Endothelial cell of umbilical vein (primary cell): Measurements from ENCODE around the gene MYBBP1A. TPM values are rescaled to one million over a fixed set of nuclear protein-coding genes. Genes with fewer than 3 reads are reported as not detected.
"Not testable (repeated sequence)": the region's sequence is repeated elsewhere in the genome, so short reads cannot be mapped to it uniquely, and the experiment has no call there.

Experiments
- BruUV-seq: library from RNA; stranded (reverse); fragments of 400-500 nt; replicated peaks from 2 replicates; lab custom pipeline; 2021; lab: Mats Ljungman, UMichigan
- CTCF ChIA-PET: fragments of 300-600, 350-600 bp; sonication (Branson Sonifier 250); formaldehyde crosslinking; loops from one replicate; lab custom pipeline; 2021; ENCODE audit warnings: antibody characterized with exemption, inconsistent platforms; lab: Charles Lee
- POLR2A ChIA-PET: fragments of 300-600, 350-600 bp; sonication (Branson Sonifier 250); formaldehyde crosslinking; loops from one replicate; lab custom pipeline; 2021; ENCODE audit warnings: antibody characterized with exemption, inconsistent platforms; lab: Charles Lee
- DNase-seq: peaks from one replicate; pipeline ENCODE4 v3.0.0-alpha.2; 2011; ENCODE audit warnings: low read depth, low spot score
- FAIRE-seq: peaks from 2 replicates; lab custom pipeline; 2011; peaks lifted over from hg19 to GRCh38; lab: Jason Lieb, UNC
- H2AFZ ChIP-seq: 2 replicates; pipeline ENCODE4 v1.6.0; 2012; ENCODE audit warnings: low read depth, low read length, control low read depth, inconsistent platforms
- H3K27ac ChIP-seq: 2 replicates; pipeline ENCODE4 v1.5.1; 2011; ENCODE audit warnings: low read depth, mild to moderate bottlenecking, control low read depth, low read length, moderate library complexity; ENCODE audit not compliant: insufficient read depth
- H3K27me3 ChIP-seq, 2 experiments: 2 replicates each; pipeline versions ENCODE4 v1.6.0 to v1.6.1; 2011; ENCODE audit warnings: low read length in 2 of 2, mixed read lengths in 1 of 2; ENCODE audit not compliant: control insufficient read depth in 2 of 2, insufficient read depth in 2 of 2
- H3K36me3 ChIP-seq, 2 experiments: 2 replicates in 1 of 2; 3 replicates in 1 of 2; pipeline ENCODE4 v1.5.1; 2011; ENCODE audit warnings: low read length in 2 of 2, mild to moderate bottlenecking in 1 of 2, moderate library complexity in 1 of 2; ENCODE audit not compliant: control insufficient read depth in 2 of 2, insufficient read depth in 2 of 2; ENCODE audit errors: extremely low read depth in 1 of 2
- H3K4me1 ChIP-seq: 3 replicates; pipeline ENCODE4 v1.5.1; 2011; ENCODE audit warnings: mild to moderate bottlenecking, low read length; ENCODE audit not compliant: control insufficient read depth, insufficient read depth; ENCODE audit errors: extremely low read depth
- H3K4me2 ChIP-seq: 2 replicates; pipeline ENCODE4 v1.6.1; 2011; ENCODE audit warnings: low read length, control low read depth, mixed read lengths; ENCODE audit not compliant: insufficient read depth
- H3K4me3 ChIP-seq, 3 experiments: fragments of 200-600 bp in 1 of 3; sonication (generic), shearing (Covaris generic) in 1 of 3; replicated peaks in 1 of 3; 2 replicates each; pipeline ENCODE4 v1.5.1; 2011 to 2016; ENCODE audit warnings: control low read depth in 3 of 3, low read length in 3 of 3, mild to moderate bottlenecking in 2 of 3, inconsistent platforms in 1 of 3, low read depth in 1 of 3, moderate library complexity in 1 of 3; ENCODE audit not compliant: insufficient read depth in 1 of 3
- H3K79me2 ChIP-seq: 2 replicates; pipeline ENCODE4 v1.6.0; 2012; ENCODE audit warnings: low read length, inconsistent platforms; ENCODE audit not compliant: control insufficient read depth, insufficient read depth
- H3K9ac ChIP-seq: replicated peaks from 2 replicates; pipeline ENCODE3; 2011; ENCODE audit warnings: low read length, control low read depth; ENCODE audit not compliant: insufficient read depth; ENCODE audit errors: extremely low read depth
- H3K9me1 ChIP-seq: replicated peaks from 3 replicates; pipeline ENCODE4 v1.6.0; 2011; ENCODE audit warnings: mild to moderate bottlenecking, low read length; ENCODE audit not compliant: control insufficient read depth, insufficient read depth; ENCODE audit errors: extremely low read depth
- H3K9me3 ChIP-seq: replicated peaks from 2 replicates; pipeline ENCODE4 v1.5.1; 2012; ENCODE audit warnings: low read length, inconsistent platforms; ENCODE audit not compliant: control insufficient read depth, insufficient read depth
- H4K20me1 ChIP-seq: replicated peaks from 2 replicates; pipeline ENCODE3; 2011; ENCODE audit warnings: mild to moderate bottlenecking, low read length; ENCODE audit not compliant: control insufficient read depth, insufficient read depth; ENCODE audit errors: extremely low read depth
- EZH2 ChIP-seq: IDR thresholded peaks from 2 replicates; pipeline ENCODE4 v1.6.1; 2012; ENCODE audit warnings: borderline replicate concordance, low read depth, mild to moderate bottlenecking, moderate library complexity, low read length, inconsistent platforms; ENCODE audit not compliant: severe bottlenecking
- FOS ChIP-seq: IDR thresholded peaks from 2 replicates; pipeline ENCODE4 v1.6.1; 2011; ENCODE audit warnings: mild to moderate bottlenecking, low read length, moderate library complexity, borderline replicate concordance; ENCODE audit not compliant: insufficient read depth
- GATA2 ChIP-seq: IDR thresholded peaks from 2 replicates; pipeline ENCODE4 v1.7.0; 2011; ENCODE audit warnings: low read depth, mild to moderate bottlenecking, moderate library complexity, mixed read lengths, low read length; ENCODE audit not compliant: insufficient read length, insufficient read depth
- JUN ChIP-seq: IDR thresholded peaks from 2 replicates; pipeline ENCODE4 v1.6.1; 2011; ENCODE audit warnings: borderline replicate concordance, low read depth; ENCODE audit not compliant: insufficient read length, insufficient read depth
- MYC ChIP-seq: IDR thresholded peaks from one replicate; pipeline ENCODE4 v1.6.1; 2011; ENCODE audit warnings: mild to moderate bottlenecking, low read depth, low read length
- POLR2A ChIP-seq: IDR thresholded peaks from 2 replicates; pipeline ENCODE4 v1.6.1; 2012; ENCODE audit warnings: low read depth, mild to moderate bottlenecking, control low read depth, low read length
- POLR2AphosphoS5 ChIP-seq: IDR thresholded peaks from 2 replicates; pipeline ENCODE4 v1.6.1; 2012; ENCODE audit warnings: low read depth, mild to moderate bottlenecking, control low read depth, low read length, moderate library complexity; ENCODE audit not compliant: insufficient read depth
- dilution Hi-C: fragments of 300-500 bp; cut with MboI; formaldehyde crosslinking; loops from one replicate; pipeline ENCODE4 v1.15.0; 2019; ENCODE audit warnings: low sequenced_read_pairs; ENCODE audit not compliant: extremely low pct_ligation_motif_present
- intact Hi-C: fragments of 100-400 bp; cut with micrococcal nuclease; formaldehyde crosslinking; loops from one replicate; pipeline ENCODE4 v1.10.0; 2022
- polyA plus RNA-seq, 4 experiments: library from polyadenylated mRNA; depleted of rRNA in 3 of 4; stranded (reverse) in 3 of 4; unstranded in 1 of 4; fragments of >200 nt; gene quantifications; 2 replicates each; pipeline versions ENCODE4 v1.2.1 to v1.2.3, GENCODE V29; 2011 to 2012; ENCODE audit warnings: missing spikeins in 1 of 4
- total RNA-seq: library from RNA; stranded (reverse); gene quantifications from 2 replicates; pipeline ENCODE4 v1.2.3, GENCODE V29; 2021
- TF ChIP-seq, protein P1 (sequence below), 2 donors: IDR thresholded peaks; 1 replicate in 1 of 2; 2 replicates in 1 of 2; pipeline ENCODE4 v1.5.1; 2011; ENCODE audit warnings: low read length in 2 of 2, mild to moderate bottlenecking in 2 of 2, moderate library complexity in 2 of 2, control low read depth in 1 of 2, inconsistent platforms in 1 of 2, low read depth in 1 of 2; ENCODE audit not compliant: insufficient read depth in 1 of 2; ENCODE audit errors: extremely low read depth in 1 of 2
- TF ChIP-seq, protein P2 (sequence below): IDR thresholded peaks from 2 replicates; pipeline ENCODE4 v1.6.1; 2011; ENCODE audit not compliant: insufficient read depth, insufficient read length

Gene MYBBP1A
- total and polyA plus RNA-seq, 2 donors (not counting 3 experiments of a cell fraction or from before 2014, with no cell fraction given) = 26.8 to 79.2 TPM

DNA sequence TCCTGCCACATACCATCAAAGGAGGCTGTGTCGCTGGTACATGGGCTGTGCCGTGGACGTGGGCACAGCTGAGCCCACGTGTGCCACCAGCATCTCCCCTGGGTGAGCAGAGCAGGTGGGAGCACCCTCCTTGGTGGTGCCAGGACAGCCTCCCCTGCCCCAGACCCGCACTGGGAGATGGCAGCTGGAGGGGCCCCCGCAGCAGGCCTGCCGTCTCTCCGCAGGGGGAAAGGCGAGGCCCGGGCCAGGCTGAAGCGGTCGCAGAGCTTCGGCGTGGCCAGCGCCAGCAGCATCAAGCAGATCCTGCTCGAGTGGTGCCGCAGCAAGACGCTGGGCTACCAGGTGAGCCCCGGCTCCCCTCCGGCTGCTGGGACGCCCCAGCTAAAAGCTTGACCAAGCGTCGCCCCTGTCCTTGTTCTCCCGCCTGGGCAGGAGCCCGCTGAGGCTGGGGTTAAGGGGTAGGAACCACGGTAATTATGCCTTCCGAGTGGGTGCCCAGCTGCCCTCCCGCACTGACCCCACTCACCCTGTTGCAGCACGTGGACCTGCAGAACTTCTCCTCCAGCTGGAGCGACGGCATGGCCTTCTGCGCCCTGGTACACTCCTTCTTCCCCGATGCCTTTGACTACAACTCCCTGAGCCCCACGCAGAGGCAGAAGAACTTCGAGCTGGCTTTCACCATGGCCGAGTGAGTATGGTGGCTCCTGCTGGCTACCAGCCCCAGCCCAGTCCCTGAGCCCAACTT is 41.6 kb upstream of the MYBBP1A start:
- no peak for DNase-seq
- Histone ChIP-seq H3K27ac (no peak overlapping the region), H3K9me3 (no peaks in the 10 kb centered on the region), H4K20me1 (no peaks in the 10 kb centered on the region), H3K9me1 (no peaks in the 10 kb centered on the region), H2AFZ (no peak overlapping the region), H3K4me3 (no peak overlapping the region), H3K4me2 (no peak overlapping the region), H3K36me3 (no peaks in the 10 kb centered on the region), H3K79me2 (no peaks in the 10 kb centered on the region), H3K9ac (no peak overlapping the region), H3K4me1 (no peaks in the 10 kb centered on the region), H3K27me3 (peaks cover 0 to 2% of the 10 kb centered on the region in 2 experiments)
- intact Hi-C loops = no loop called here
- FAIRE-seq = no peak
- dilution Hi-C loops = no loop called here
- TF ChIP-seq EZH2 (no peak), FOS (no peak), MYC (no peak), GATA2 (no peak), JUN (no peak), POLR2AphosphoS5 (no peak), POLR2A (no peak)
- TF ChIP-seq, protein P1, sequence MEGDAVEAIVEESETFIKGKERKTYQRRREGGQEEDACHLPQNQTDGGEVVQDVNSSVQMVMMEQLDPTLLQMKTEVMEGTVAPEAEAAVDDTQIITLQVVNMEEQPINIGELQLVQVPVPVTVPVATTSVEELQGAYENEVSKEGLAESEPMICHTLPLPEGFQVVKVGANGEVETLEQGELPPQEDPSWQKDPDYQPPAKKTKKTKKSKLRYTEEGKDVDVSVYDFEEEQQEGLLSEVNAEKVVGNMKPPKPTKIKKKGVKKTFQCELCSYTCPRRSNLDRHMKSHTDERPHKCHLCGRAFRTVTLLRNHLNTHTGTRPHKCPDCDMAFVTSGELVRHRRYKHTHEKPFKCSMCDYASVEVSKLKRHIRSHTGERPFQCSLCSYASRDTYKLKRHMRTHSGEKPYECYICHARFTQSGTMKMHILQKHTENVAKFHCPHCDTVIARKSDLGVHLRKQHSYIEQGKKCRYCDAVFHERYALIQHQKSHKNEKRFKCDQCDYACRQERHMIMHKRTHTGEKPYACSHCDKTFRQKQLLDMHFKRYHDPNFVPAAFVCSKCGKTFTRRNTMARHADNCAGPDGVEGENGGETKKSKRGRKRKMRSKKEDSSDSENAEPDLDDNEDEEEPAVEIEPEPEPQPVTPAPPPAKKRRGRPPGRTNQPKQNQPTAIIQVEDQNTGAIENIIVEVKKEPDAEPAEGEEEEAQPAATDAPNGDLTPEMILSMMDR (IDR thresholded peaks at IDR 0.05; ENCODE audit: extremely low read depth in 1 of 2, insufficient read depth in 1 of 2, low read depth in 1 of 2, low read length in 2 of 2) = no peak
- TF ChIP-seq, protein P2, sequence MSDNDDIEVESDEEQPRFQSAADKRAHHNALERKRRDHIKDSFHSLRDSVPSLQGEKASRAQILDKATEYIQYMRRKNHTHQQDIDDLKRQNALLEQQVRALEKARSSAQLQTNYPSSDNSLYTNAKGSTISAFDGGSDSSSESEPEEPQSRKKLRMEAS = no peak
- ChIA-PET CTCF (interaction anchor here (1.0 kb wide), 1 partner anchor 30 kb away, joined by 3 read pairs; no protein-coding TSS in a partner anchor), POLR2A (interaction anchor here (0.7 kb wide), 1 partner anchor 47 kb away, joined by 3 read pairs; no protein-coding TSS in a partner anchor)
- BruUV-seq = no TSS peak

DNA sequence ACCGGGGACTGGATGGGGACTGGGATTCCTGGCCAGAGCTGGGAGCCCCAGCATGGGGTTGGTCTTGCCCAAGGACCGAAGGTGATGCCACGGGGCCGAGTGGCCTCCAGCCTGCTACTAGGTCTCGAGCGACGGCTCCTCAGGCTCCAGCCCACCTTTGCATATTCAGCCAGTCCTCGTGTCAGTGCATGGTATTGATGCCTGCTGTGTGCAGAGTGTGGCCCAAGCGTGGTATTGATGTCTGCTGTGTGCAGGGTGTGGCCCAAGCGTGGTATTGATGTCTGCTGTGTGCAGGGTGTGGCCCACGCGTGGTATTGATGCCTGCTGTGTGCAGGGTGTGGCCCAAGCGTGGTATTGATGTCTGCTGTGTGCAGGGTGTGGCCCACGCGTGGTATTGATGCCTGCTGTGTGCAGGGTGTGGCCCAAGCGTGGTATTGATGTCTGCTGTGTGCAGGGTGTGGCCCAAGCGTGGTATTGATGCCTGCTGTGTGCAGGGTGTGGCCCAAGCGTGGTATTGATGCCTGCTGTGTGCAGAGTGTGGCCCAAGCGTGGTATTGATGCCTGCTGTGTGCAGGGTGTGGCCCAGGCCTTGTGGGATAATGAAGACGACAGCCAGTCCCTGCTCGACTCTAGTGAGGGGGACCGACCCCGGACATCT is 40.6 kb upstream of the MYBBP1A start:
- H3K9me1 ChIP-seq, H3K27ac ChIP-seq, H2AFZ ChIP-seq, H4K20me1 ChIP-seq, H3K27me3 ChIP-seq, FAIRE-seq, H3K9me3 ChIP-seq, H3K4me2 ChIP-seq, H3K4me1 ChIP-seq, H3K79me2 ChIP-seq, dilution Hi-C loops, intact Hi-C loops, DNase-seq, H3K36me3 ChIP-seq, BruUV-seq, H3K4me3 ChIP-seq, H3K9ac ChIP-seq: not testable (repeated sequence)
- POLR2A ChIA-PET = interaction anchor here (0.7 kb wide), 1 partner anchor 48 kb away, joined by 3 read pairs; no protein-coding TSS in a partner anchor
- CTCF ChIA-PET = interaction anchor here (0.7 to 1.9 kb wide), 4 partner anchors 10 to 30 kb away, joined by 3 to 13 read pairs (median 4); partner anchors contain the start of gene SMTNL2
